Lung (tissue), 16 donors: ENCODE measurements around the gene OPN1SW. TPM values are rescaled to one million over a fixed set of nuclear protein-coding genes. Genes with fewer than 3 reads are reported as not detected.

Experiments used
- ATAC-seq: fragments of 200-7000 bp; cut with Tn5 transposase; one replicate; pipeline ENCODE4 v1.9.1; 2020; ENCODE audit warnings: moderate number of reproducible peaks; ENCODE audit not compliant: insufficient read depth, low FRiP score
- DNase-seq, 3 donors: peaks; one replicate each; pipeline ENCODE4 v3.0.0-alpha.2; 2013 to 2017
- H3K27ac ChIP-seq, 2 donors: one replicate each; pipeline ENCODE4 v1.5.1; 2013; ENCODE audit warnings: mild to moderate bottlenecking in 2 of 2, moderate library complexity in 2 of 2, control low read depth in 1 of 2, inconsistent platforms in 1 of 2, low read depth in 1 of 2, low read length in 1 of 2
- H3K27me3 ChIP-seq, 3 donors: one replicate each; pipeline ENCODE4 v1.5.1; 2013; ENCODE audit warnings: low read length in 2 of 3; ENCODE audit not compliant: control insufficient read depth in 3 of 3, insufficient read depth in 3 of 3
- H3K36me3 ChIP-seq, 4 donors: one replicate each; pipeline ENCODE4 v1.5.1; 2013; ENCODE audit warnings: low read length in 4 of 4, mild to moderate bottlenecking in 1 of 4, moderate library complexity in 1 of 4; ENCODE audit not compliant: control insufficient read depth in 4 of 4, insufficient read depth in 4 of 4
- H3K4me1 ChIP-seq, 5 donors: one replicate each; pipeline ENCODE4 v1.5.1; 2013; ENCODE audit warnings: low read length in 5 of 5, mild to moderate bottlenecking in 2 of 5, moderate library complexity in 1 of 5; ENCODE audit not compliant: control insufficient read depth in 5 of 5, insufficient read depth in 5 of 5
- H3K4me3 ChIP-seq: one replicate; pipeline ENCODE4 v1.5.1; 2013; ENCODE audit warnings: mild to moderate bottlenecking, control low read depth, moderate library complexity
- H3K9ac ChIP-seq, 2 donors: one replicate each; pipeline ENCODE4 v1.5.1; 2013; ENCODE audit warnings: low read length in 2 of 2, control low read depth in 1 of 2; ENCODE audit not compliant: insufficient read depth in 1 of 2
- H3K9me3 ChIP-seq, 4 donors: one replicate each; pipeline ENCODE4 v1.5.1; 2013; ENCODE audit warnings: low read length in 3 of 4, mild to moderate bottlenecking in 1 of 4, moderate library complexity in 1 of 4; ENCODE audit not compliant: control insufficient read depth in 4 of 4, insufficient read depth in 3 of 4
- WGBS, 2 donors: extraction: QIAGEN DNeasy Blood & Tissue Kit; methylation state at CpG; one replicate each; pipeline ENCODE4 v1.1.7; 2013; 5-methylcytosine and 5-hydroxymethylcytosine counted together
- long read RNA-seq, 5 donors: transcript quantifications; one replicate each; lab custom pipeline, GENCODE V29; 2026
- polyA plus RNA-seq, 2 donors: library from polyadenylated mRNA; stranded (reverse); fragments of 200-250 nt; gene quantifications; one replicate each; pipeline ENCODE4 v1.2.1, GENCODE V29; 2013
- total RNA-seq, 2 donors: library from RNA; depleted of rRNA in 1 of 2; stranded (reverse); fragments of >200 nt in 1 of 2; gene quantifications; one replicate each; pipeline ENCODE4 v1.2.1, GENCODE V29; 2014 to 2021
- TF ChIP-seq, protein P1 (sequence below): IDR thresholded peaks from 2 replicates; pipeline ENCODE4 v1.5.1; 2012; ENCODE audit warnings: mild to moderate bottlenecking; ENCODE audit errors: control extremely low read depth, extremely low read depth
- donor health status: control.
- donor health status: control.
- donor health status: Bipolar disorder and iron deficiency.
- donor health status: healthy.
- donor health status: DM: yes; HTN: yes; CAD: no.

Gene OPN1SW
- total RNA-seq (not detected), polyA plus RNA-seq (not detected)
- long read RNA-seq, donor 1: 0 reads
- long read RNA-seq, donor 2: 0 reads
- long read RNA-seq, donor 3: 0 reads
- long read RNA-seq, donor 4: 0 reads
- long read RNA-seq, donor 5: 0 reads

GRCh38 chr7:128775744-128776474, at the start of gene OPN1SW:
TSS of gene OPN1SW (minus strand) at chr7:128775794. CDS start at chr7:128775781, 13 bp downstream.
- ATAC-seq: no peak
- H3K27me3 ChIP-seq: no peaks in the 10 kb centered on the region
- no peak within 1 kb of the TSS for H3K4me3 ChIP-seq
- 97 to 99% methylated on average over 4 of the region's 4 CpGs for WGBS, 2 donors
- no peak within 1 kb of the TSS for H3K9ac ChIP-seq
- peaks cover 4 to 9% (median 7%) of the 10 kb centered on the region in 4 donors for H3K36me3 ChIP-seq
- no peak within 1 kb of the TSS for H3K27ac ChIP-seq
- TF ChIP-seq, protein P1, sequence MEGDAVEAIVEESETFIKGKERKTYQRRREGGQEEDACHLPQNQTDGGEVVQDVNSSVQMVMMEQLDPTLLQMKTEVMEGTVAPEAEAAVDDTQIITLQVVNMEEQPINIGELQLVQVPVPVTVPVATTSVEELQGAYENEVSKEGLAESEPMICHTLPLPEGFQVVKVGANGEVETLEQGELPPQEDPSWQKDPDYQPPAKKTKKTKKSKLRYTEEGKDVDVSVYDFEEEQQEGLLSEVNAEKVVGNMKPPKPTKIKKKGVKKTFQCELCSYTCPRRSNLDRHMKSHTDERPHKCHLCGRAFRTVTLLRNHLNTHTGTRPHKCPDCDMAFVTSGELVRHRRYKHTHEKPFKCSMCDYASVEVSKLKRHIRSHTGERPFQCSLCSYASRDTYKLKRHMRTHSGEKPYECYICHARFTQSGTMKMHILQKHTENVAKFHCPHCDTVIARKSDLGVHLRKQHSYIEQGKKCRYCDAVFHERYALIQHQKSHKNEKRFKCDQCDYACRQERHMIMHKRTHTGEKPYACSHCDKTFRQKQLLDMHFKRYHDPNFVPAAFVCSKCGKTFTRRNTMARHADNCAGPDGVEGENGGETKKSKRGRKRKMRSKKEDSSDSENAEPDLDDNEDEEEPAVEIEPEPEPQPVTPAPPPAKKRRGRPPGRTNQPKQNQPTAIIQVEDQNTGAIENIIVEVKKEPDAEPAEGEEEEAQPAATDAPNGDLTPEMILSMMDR: no peak
- no peaks in the 10 kb centered on the region for H3K4me1 ChIP-seq
- peaks cover 0 to 6% (median 0%) of the 10 kb centered on the region in 4 donors for H3K9me3 ChIP-seq
- no peak for DNase-seq

GRCh38 chr7:128821724-128822123, 46.1 kb upstream of the OPN1SW start:
- Histone ChIP-seq H3K27me3 (no peaks in the 10 kb centered on the region), H3K4me3 (no peak overlapping the region), H3K9me3 (no peaks in the 10 kb centered on the region), H3K27ac (no peak overlapping the region), H3K36me3 (no peaks in the 10 kb centered on the region), H3K4me1 (no peaks in the 10 kb centered on the region), H3K9ac (no peak overlapping the region)
- WGBS, 2 donors: 90 to 93% methylated on average over 4 of the region's 4 CpGs
- TF ChIP-seq, protein P1: no peak
- ATAC-seq (no peak), DNase-seq (no peak)

- H3K9me3 ChIP-seq: peaks cover 0 to 2% (median 0%) of the 10 kb centered on the region in 4 donors
- no peaks in the 10 kb centered on the region for H3K4me1 ChIP-seq
- H3K27ac ChIP-seq: no peak overlapping the region
- WGBS, 2 donors: 73 to 86% methylated on average over 3 of the region's 3 CpGs
- no peaks in the 10 kb centered on the region for H3K27me3 ChIP-seq
- H3K9ac ChIP-seq: no peak overlapping the region
- no peak for DNase-seq
- no peak overlapping the region for H3K4me3 ChIP-seq
- no peaks in the 10 kb centered on the region for H3K36me3 ChIP-seq
- ATAC-seq: no peak
- TF ChIP-seq, protein P1: no peak
These were observed 43.1 kb upstream of the OPN1SW start for GRCh38 chr7:128818694-128819093.
